Measurements from ENCODE around the gene TOMM20.

GRCh38 chr1:235108876-235109275 is 19.8 kb downstream of the TOMM20 start:
- TF ChIP-seq CTCF (IDR thresholded peaks at IDR 0.05; ENCODE audit: insufficient read depth, low read length, poor library complexity, severe bottlenecking) (no peak), EZH2phosphoT487 (conservative IDR thresholded peaks at IDR 0.05; ENCODE audit: low read length) (no peak)
